DMS 273 (cell line): ENCODE results near the gene ST6GALNAC2.

Source experiments
- DNase-seq: peaks from one replicate; lab custom pipeline; 2025; ENCODE audit not compliant: unreplicated experiment; lab: John Stamatoyannopoulos, UW

ST6GALNAC2 gene

DNA sequence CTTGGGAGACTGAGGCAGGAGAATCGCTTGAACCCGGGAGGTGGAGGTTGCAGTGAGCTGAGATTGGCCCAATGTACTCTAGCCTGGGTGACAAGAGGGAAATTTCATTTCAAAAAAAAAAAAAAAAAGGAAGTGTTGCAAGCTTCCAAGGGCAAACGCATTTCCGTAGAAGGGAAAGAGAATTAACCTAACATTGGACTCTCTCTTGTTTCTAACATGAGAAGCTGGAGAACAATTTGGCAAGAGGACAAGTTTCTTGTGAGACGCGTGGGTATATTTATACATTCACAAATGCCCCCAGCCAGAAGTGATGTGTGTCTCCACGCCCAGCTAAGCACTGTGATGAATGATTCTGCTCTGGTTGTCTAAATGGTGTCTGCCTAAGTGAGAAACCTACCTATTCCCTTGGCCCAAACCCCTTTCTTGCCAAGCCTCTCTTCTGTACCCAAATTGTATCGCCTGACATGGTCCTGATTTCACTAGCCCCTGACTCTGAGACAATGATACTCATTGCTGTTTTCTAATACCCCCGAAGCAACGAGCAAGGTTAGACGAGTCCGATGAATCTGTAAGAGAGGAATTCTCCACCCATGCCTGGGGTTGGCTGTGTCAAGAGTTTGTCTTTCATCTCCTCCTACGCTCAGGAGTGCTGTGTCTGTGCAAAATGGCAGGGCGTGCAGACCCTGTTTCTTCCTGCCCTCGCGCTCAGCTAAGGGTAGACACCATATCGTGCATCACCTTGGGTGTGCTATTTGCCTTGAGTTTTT lies 14.2 kb upstream of the ST6GALNAC2 start:
- DNase-seq = no peak

DNA sequence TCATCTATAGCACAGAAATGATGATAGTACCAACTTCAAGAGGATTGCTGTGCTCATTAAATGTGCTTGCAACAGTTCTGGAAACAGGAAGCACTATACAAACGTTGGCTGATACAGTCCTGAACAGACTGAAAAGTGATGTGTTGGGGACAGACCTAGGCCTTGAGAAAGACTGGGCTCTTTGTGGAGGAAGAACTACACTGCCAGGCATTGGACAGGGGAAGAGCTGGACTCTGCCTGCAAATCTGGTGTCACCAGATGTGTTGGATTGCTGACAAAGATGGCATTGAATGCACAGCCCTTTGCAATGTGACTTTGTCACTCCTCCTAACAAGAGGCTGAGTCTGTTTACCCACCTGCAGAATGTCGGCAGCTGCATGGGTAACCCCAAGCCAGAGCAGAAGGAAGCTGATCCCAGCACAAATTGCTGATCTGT lies 12.4 kb upstream of the ST6GALNAC2 start:
- DNase-seq = no peak

DNA sequence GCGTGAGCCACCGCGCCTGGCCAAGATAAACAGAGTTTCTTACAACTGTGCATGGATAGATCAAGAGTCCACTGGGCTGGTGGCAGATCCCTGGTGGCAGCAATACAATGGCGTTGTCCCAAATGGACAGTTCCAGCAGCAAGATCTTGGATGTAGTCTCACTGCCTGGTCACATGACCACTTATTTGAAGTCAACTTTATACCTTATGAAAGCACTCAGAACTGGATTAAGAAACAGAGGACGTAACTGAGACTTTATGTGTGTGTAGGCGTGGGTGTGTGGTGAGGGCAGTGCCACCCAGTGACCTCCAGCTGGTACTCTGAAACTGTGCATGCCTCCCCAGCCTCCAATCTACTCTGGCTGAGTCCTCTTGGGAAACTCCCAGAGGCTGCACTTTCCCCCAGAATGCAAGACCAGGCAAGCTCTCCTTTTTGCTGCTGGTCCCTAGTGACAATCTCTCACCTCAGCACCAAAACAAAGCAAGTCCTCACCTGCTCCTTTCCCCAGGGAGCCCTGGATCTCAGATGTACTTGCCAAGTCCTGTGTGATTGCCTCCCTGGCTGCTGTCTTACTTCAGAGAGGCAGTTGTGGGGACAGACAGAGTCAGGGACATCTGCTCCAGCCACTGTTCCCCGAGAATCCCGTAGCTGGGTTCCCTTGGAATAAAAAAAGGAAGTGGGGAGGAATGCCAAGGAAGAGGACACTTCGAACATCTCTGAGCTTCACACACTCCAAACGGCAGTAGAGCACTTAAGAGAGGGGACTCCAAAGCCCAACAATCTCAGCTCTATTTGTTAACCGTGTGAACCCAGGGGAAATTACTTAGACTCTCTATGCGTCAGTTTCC lies 11.7 kb upstream of the ST6GALNAC2 start:
- DNase-seq = peak; percentile 47

DNA sequence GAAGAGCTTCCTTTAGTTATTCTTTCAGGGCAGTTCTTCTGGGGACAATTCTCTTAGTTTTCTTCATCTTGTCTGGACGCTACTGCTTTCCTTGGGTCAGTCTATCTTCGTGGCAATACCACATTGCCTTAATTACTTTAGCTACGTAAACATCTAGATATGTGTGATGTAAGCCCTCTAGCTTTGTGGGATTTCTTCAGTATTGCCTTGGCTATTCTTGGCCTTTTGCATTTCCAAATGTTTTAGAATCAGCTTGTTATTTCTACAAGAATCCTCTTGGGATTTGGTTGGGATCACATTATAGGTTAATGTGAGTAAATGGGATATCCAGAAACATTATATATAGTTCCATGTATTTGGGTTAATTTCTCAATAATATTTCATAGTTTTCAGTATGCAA lies 9.0 kb upstream of the ST6GALNAC2 start:
- DNase-seq = no peak

DNA sequence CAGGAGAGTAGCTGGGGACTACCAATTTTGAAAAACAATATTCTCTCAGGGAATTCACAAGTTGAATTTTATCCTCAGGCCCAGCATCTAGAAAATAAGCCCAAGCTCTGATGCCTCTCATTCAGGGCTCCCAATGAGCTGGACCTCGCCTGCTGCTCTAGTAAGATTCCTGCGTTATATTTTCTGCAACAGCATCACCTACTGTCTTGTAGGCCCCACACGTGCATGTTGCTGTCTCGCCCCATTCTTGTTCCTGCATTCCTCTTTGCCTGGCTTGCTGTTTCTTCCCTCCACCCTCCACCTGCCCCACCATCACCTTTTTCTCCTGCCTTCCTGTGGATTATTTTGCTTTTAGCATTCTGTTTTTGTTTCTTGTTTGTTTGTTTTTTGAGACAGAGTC lies 8.3 kb upstream of the ST6GALNAC2 start:
- DNase-seq = no peak

DNA sequence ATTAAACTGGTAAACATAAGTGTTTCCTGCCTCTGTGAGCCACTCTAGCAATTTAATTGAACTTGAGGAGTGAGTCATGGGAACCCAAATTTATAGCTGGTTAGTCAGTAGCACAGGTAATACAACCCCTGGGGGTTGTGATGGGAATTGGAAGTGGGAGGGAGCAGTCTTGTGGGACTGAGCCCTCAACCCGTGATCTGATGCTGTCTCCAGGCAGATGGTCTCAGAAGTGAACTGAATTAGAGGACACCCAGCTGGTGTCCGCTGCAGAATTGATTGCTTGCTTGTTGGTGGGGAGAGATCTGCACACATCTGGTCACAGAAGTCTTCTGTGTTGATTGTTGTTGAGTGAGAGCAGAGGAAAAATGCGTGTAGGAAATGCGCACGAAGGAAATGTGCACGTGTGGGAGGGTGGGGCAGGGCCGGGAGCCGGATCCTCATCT lies 7.7 kb upstream of the ST6GALNAC2 start:
- DNase-seq = peak; percentile 67

DNA sequence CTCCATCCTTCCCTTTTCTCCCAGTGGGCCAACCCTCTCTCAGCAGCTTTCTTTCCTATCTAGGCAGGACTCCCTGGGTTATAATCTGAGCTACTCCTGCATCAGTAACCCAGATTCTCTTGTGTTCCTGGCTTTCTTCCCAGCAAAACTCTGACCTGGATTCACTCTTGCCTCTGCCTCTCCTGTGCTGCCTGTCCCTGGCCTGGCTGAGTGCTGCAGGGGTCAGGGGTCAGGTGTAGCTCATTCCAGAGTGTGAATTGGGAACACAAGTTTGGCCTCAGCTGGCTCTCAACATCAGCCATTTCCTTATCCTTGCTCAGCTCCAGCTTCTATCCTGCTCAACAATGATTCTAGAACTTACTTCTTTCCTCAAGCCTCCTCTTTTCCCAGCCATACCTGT lies 2.5 kb upstream of the ST6GALNAC2 start:
- no peak for DNase-seq

DNA sequence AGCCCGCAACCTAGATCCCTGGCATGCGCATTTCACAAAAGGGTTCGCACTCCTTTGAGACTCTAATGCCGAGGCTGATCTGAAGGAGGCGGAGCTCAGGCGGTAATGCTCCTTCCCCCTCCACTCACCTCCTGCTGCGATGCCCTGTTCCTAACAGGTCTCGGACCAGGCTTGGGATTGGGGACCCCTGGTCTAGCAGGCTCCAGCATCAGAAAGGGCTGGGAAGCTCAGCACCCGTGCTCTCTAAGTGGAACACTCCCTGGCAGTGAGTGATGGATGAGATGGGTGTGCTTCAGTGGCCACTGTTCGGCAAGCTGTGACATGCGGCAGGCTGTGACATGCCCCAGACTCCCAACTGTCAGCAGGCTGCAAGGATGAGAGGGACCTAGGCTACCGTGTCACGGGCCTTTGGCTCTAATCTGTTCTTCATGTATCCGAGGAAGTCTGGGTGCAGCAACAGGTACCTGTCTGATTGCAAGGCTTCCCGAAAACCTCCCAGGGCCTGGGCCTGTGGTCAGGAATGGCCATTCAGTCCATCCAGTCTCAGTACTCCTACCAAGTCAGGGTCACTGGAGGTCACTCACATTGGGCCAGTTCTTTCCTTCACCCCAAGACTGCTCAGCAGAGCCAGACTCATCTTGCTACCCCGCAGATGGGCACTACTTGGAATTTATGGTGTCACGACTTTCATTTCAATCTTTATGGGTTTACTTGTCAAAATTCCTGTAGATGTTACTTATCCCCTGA lies 1.3 kb upstream of the ST6GALNAC2 start:
- peak; percentile 61 for DNase-seq

DNA sequence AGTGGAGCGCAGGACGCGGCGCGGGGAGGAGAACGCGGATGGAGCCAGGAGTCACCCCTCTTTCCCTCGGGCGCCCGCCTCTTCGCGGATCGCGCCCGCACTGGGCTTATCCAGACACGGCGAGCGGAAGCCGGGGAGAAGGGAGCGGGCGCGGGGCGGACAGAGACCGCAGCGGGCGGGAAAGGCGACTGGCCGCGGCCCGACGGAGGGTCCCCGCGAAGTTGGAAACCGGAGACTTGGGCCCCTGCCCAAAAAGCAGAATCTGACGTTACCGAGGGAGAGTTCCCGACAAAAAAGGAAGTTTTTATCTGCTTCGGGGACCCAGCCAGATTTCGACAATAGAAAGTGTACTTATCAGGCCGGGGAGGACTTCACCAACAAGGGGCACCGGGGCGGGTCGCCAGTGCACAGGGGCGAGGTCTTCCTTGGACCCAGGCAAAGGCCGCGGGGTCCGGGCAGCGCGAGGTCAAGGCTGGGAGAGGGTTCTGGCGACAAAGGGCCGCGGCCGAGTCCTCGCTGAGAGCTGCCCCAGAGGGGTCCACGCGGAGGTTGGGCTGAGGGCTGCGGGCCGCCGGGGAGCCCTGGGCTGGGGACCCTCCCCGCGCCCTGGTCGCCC lies 519 bp downstream of the ST6GALNAC2 start:
- peak; percentile 66 for DNase-seq

DNA sequence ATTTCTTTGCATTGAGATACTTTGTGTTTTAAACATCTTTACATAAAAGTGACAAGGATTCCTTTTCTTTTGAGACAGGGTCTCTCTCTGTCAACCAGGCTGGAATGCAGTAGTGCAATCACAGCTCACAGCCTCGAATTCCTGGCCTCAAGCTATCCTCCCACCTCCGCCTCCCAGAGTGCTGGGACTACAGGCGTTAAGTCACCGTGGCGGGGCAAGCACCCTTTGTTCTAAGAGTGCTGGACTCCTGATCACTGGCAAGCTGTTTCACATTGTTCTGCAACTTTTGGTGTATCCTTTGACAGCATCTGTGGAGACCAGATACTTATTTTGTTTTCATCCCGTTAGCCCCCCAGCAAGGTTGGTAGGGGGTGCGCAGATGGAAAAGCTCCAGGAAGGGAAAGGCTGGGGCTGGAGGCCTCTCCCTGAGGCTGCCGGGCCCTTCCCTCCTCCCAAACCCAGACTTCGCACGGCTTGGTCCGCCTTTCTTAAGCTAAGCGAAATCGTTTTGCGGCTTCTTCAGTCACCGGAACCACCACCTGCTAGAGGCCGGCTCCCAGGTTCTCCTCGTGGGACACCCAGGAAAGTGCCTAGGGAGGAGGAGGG lies 1.1 kb downstream of the ST6GALNAC2 start:
- DNase-seq = no peak

DNA sequence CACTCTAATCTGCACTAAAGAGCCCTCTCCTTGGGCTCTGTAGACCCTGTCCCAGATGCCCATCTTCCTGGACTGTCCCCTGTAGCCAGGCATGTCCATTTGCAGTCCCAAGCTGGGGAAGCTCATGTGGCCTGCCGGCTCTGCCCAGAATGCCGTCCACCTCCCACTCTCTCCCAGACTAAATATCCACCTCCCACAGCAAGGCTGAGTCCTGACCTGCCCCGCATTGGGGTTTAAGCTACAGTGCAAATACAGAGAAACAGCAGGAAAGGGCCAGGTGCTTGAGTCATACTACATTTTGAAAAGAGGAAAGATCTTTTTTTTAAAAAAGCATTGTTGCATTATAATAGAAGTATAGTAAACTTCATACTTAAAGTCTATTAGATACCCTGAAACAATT lies 3.0 kb downstream of the ST6GALNAC2 start:
- no peak for DNase-seq

DNA sequence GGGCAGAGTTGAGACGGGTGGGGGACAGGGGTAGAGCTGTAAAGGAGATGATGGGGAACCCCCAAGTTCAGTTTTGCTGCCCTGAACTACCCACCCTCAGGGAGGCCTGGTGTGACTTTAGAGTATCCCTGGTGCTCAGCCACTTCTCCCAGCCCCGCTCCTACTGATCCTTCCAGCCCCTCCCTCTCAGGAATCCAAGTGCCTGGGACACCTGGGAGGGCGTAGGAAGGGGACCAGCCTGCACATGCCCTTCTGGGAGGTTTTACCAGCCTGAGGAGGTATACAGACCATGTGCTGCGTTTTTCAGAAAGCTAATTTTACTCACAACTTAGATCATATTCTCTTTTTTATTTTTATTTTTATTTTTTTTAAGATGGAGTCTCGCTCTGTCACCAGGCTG lies 4.1 kb downstream of the ST6GALNAC2 start:
- no peak for DNase-seq

DNA sequence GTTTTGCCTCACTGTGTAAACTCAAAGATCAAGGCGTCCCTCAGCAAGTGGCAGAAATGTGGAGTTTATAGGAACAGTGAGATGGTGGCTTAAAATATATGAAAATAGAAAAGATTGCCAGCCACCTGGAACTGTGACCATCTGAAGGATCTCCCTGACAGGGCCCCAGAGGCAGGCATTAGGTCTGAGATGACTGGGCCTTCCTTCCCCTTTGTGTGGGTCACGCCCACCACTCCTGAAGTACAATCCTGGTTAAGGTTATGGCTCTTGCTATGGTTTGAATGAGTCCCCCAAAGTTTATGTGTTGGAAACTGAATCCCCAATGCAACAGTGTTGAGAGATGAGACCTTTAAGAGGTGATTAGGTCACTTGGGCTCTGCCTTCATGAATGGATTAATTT lies 6.4 kb downstream of the ST6GALNAC2 start:
- no peak for DNase-seq

DNA sequence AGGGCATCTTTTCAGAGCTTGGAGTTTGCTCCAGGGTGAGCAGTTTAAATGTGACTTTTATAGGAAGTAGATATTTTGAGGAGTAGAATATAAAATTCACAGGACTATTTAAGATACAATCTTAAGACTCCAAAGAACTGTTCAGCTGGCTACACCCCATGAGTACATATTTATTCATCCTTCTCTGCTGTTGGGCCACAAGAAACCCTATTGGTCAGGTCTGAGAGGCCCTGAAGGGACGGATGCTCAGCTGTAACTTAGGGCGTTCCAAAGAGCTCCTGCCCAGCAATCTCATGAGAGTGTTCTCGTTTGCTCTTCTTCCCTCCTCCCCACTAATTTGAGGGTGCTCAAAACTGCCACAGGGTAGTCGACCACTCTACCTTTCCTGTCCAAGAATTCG lies 7.3 kb downstream of the ST6GALNAC2 start:
- DNase-seq = no peak

DNA sequence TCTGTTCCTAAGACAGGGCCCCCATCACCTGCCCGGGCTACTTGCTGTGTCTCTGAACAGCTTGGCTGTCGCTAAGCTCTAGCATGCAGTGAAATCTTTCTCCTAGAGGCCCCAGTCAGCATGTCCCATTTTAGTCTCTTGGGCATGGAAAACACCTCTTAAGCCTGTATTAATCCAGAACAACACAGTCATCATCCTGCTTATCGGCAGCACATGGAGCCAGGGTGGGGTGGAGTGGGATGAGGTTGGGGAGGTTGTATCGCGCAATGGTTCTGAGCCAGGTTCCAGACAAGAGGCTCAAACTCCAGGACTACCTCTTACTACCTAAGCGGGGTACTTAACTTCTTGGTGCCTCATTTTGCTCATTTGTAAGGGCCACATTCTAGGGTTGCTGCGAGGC lies 7.8 kb downstream of the ST6GALNAC2 start:
- DNase-seq = no peak

DNA sequence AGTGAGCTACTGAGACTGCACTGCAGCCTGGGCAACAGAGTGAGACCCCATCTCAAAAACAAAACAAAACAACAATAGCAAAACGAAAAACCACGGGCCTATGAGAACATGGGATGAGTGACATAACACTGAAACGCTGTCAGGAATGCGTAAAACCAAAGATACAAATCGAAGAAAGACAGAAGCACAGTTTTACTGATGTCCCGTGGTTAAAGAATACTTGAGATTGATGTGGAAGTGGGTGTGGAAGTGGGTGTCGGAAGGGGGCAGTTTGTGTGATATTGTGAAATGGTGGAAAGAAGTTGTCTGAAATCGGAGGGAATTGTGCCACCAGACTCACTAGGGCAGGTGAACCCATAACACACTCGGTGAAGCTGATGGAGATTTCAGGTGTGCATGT lies 9.5 kb downstream of the ST6GALNAC2 start:
- DNase-seq = no peak

DNA sequence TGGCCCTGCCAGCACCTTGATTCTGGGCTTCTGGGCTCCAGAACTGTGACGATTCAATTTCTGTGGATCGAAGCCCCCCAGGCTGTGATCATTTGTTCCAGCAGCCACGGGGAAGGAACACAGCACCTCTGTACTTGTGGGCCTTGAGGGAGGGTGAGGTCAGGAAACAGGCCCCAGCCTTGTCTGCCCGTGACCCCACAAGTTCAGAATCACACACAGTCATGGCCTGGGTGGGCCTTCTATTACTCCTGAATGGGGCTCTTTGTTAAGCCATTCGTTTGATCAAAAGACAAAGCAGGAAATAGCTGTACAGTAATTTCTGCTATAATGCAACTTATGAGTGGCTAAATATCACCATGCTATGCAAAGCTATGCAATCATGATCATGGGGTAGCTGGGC lies 10.1 kb downstream of the ST6GALNAC2 start:
- no peak for DNase-seq

DNA sequence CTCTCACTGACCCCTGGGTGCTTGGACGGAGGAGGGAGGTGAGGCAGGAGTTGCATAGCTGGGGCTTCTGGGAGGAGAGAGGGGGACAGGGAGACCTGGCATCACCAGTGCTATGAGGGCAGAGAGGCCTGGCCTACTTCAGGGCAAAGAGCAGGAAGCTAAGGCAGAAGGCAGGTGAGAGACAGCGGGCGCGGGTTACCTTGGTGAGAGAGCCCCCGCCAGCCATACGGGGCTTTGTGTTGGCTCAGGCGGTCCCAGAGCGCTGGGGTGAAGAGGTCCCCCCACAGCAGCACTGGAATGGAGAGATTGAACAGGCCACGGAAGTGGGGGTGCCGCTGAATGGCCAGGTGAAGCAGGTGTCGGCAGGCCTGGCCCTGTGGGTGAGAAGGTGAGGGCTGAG lies 11.5 kb downstream of the ST6GALNAC2 start:
- DNase-seq = no peak

DNA sequence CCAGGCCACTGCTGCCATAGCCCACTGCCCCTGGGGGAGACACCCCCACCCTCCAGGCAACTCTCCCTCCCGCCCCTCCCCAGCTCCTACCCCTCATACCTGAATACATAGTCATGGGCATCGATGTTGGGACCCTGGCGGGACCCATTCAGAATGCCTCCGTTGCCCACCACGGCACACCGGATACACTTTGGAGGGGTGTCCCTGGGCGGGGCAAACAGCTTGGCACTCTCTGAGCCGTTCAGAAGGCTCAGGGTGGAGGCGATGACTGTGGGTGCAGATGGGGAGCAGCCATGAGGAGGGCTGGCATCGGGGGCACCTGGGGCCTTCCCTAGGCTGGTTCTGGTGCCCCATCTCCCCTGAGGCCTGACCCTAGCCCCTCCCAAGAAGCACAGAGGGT lies 12.6 kb downstream of the ST6GALNAC2 start:
- no peak for DNase-seq

DNA sequence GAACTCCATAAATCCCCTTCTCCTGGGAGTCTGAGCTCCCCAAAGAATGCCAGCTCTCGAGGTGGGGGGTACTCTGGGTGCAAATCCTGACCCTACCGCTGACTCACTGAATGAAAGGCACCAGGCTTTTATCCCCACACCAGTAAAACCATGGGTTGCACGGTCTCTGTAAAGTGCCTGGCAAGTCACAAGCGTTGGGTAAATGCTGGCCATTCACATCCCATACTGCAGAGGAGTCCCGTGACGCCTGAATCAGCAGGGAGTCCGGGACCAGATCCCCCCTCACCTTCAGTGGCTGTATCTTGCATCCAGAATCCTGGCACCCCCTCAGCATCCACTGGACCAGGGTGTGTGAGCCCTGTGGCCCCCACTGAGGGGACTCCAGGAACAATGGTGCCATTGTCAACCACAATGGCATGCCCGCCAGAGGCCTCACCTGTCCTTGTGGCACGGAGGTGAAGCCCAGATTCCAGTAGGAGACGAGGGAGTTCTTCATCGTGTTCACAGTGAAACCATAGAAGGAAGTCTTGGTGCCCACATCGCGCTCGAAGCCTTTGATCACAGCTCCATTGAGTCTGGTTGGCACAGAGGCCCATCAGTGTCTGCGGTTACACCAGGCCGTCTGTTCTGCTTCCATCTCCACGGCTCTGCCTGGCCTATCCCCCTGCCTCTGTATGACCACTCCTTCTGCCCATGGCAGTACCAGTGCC lies 13.3 kb downstream of the ST6GALNAC2 start:
- no peak for DNase-seq
